OCI-M2 (cell line): Measurements from ENCODE around the gene MRPS16.
"Not testable (repeated sequence)": the region's sequence is repeated elsewhere in the genome, so short reads cannot be mapped to it uniquely, and the experiment has no call there.

Source experiments
- DNase-seq: peaks from one replicate; lab custom pipeline; 2025; ENCODE audit not compliant: unreplicated experiment; lab: John Stamatoyannopoulos, UW

Gene MRPS16

GRCh38 chr10:73252445-73253224, at the start of gene MRPS16:
Gene MRPS16, minus strand, starts transcription at chr10:73252644. Its CDS starts 162 bp downstream, at chr10:73252482.
- DNase-seq: peak; percentile 23

- DNase-seq: no peak
Observed at GRCh38 chr10:73296946-73297345, 44.5 kb upstream of the MRPS16 start.

- no peak for DNase-seq
Observed at GRCh38 chr10:73293461-73293860, 41.0 kb upstream of the MRPS16 start.

- no peak for DNase-seq
Observed at GRCh38 chr10:73289958-73290357, 37.5 kb upstream of the MRPS16 start.

GRCh38 chr10:73287441-73287840, 35.0 kb upstream of the MRPS16 start:
- DNase-seq: no peak

GRCh38 chr10:73281097-73281496, 28.7 kb upstream of the MRPS16 start:
- DNase-seq: no peak

GRCh38 chr10:73264423-73264822, 12.0 kb upstream of the MRPS16 start:
- no peak for DNase-seq

GRCh38 chr10:73263693-73264347, 11.4 kb upstream of the MRPS16 start:
- no peak for DNase-seq

GRCh38 chr10:73262880-73263555, 10.6 kb upstream of the MRPS16 start:
- DNase-seq: no peak

GRCh38 chr10:73262105-73262730, 9.8 kb upstream of the MRPS16 start:
- DNase-seq: no peak

GRCh38 chr10:73261362-73261995, 9.0 kb upstream of the MRPS16 start:
- no peak for DNase-seq

- DNase-seq: not testable (repeated sequence)
Observed at GRCh38 chr10:73258612-73259011, 6.2 kb upstream of the MRPS16 start.

GRCh38 chr10:73253225-73253555, 746 bp upstream of the MRPS16 start:
- DNase-seq: no peak

GRCh38 chr10:73251683-73252444, 580 bp downstream of the MRPS16 start:
- no peak for DNase-seq

- DNase-seq: no peak
Observed at GRCh38 chr10:73248259-73248724, 4.2 kb downstream of the MRPS16 start.

- DNase-seq: no peak
Observed at GRCh38 chr10:73247509-73248258, 4.8 kb downstream of the MRPS16 start.

- DNase-seq: no peak
Observed at GRCh38 chr10:73246646-73247508, 5.6 kb downstream of the MRPS16 start, which contains the start of gene DNAJC9. Gene DNAJC9, minus strand, starts transcription at chr10:73247255. Its CDS starts 66 bp downstream, at chr10:73247189.

- no peak for DNase-seq
Observed at GRCh38 chr10:73246322-73246645, 6.2 kb downstream of the MRPS16 start.
